Ishikawa (cell line): ENCODE data around the gene MBNL3.

Experiments
- CEBPB ChIP-seq: IDR thresholded peaks from 2 replicates; pipeline ENCODE4 v1.6.1; 2012
- CREB1 ChIP-seq: IDR thresholded peaks from 2 replicates; pipeline ENCODE4 v1.6.1; 2012; ENCODE audit warnings: low read depth
- EGR1 ChIP-seq: IDR thresholded peaks from 2 replicates; pipeline ENCODE4 v1.6.1; 2012
- EP300 ChIP-seq: IDR thresholded peaks from 2 replicates; pipeline ENCODE4 v1.6.1; 2012; ENCODE audit warnings: borderline replicate concordance
- FOXM1 ChIP-seq: IDR thresholded peaks from 2 replicates; pipeline ENCODE4 v1.6.1; 2012; ENCODE audit warnings: low read depth, borderline replicate concordance
- MAX ChIP-seq: IDR thresholded peaks from 2 replicates; pipeline ENCODE4 v1.6.1; 2012
- NFIC ChIP-seq: IDR thresholded peaks from 2 replicates; pipeline ENCODE4 v1.6.1; 2012
- RAD21 ChIP-seq: IDR thresholded peaks from 2 replicates; pipeline ENCODE4 v1.6.1; 2012; ENCODE audit warnings: low read depth
- TAF1 ChIP-seq: IDR thresholded peaks from 2 replicates; pipeline ENCODE4 v1.6.1; 2012; ENCODE audit warnings: low read depth, mild to moderate bottlenecking
- TCF12 ChIP-seq: IDR thresholded peaks from 2 replicates; pipeline ENCODE4 v1.6.1; 2012; ENCODE audit warnings: low read depth
- TEAD4 ChIP-seq: IDR thresholded peaks from 2 replicates; pipeline ENCODE4 v1.6.1; 2012
- USF1 ChIP-seq: IDR thresholded peaks from 2 replicates; pipeline ENCODE4 v1.6.1; 2012
- YY1 ChIP-seq: IDR thresholded peaks from 2 replicates; pipeline ENCODE4 v1.6.1; 2012; ENCODE audit warnings: low read depth
- ZBTB7A ChIP-seq: IDR thresholded peaks from 2 replicates; pipeline ENCODE4 v1.6.1; 2012; ENCODE audit warnings: low read depth
- TF ChIP-seq, protein P1 (sequence below): IDR thresholded peaks from 2 replicates; pipeline ENCODE4 v1.6.1; 2012; ENCODE audit warnings: low read depth, mild to moderate bottlenecking

MBNL3 gene

GRCh38 chrX:132467026-132467425 is 21.8 kb downstream of the MBNL3 start:
- TF ChIP-seq TEAD4: no peak
- TF ChIP-seq EGR1: no peak
- TF ChIP-seq MAX: no peak
- no peak for TF ChIP-seq RAD21
- TF ChIP-seq, protein P1, sequence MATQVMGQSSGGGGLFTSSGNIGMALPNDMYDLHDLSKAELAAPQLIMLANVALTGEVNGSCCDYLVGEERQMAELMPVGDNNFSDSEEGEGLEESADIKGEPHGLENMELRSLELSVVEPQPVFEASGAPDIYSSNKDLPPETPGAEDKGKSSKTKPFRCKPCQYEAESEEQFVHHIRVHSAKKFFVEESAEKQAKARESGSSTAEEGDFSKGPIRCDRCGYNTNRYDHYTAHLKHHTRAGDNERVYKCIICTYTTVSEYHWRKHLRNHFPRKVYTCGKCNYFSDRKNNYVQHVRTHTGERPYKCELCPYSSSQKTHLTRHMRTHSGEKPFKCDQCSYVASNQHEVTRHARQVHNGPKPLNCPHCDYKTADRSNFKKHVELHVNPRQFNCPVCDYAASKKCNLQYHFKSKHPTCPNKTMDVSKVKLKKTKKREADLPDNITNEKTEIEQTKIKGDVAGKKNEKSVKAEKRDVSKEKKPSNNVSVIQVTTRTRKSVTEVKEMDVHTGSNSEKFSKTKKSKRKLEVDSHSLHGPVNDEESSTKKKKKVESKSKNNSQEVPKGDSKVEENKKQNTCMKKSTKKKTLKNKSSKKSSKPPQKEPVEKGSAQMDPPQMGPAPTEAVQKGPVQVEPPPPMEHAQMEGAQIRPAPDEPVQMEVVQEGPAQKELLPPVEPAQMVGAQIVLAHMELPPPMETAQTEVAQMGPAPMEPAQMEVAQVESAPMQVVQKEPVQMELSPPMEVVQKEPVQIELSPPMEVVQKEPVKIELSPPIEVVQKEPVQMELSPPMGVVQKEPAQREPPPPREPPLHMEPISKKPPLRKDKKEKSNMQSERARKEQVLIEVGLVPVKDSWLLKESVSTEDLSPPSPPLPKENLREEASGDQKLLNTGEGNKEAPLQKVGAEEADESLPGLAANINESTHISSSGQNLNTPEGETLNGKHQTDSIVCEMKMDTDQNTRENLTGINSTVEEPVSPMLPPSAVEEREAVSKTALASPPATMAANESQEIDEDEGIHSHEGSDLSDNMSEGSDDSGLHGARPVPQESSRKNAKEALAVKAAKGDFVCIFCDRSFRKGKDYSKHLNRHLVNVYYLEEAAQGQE: no peak
- TF ChIP-seq USF1: no peak
- TF ChIP-seq ZBTB7A: no peak
- no peak for TF ChIP-seq NFIC
- TF ChIP-seq TCF12: no peak
- TF ChIP-seq CREB1: no peak
- no peak for TF ChIP-seq TAF1
- TF ChIP-seq EP300: no peak
- no peak for TF ChIP-seq YY1
- TF ChIP-seq CEBPB: no peak
- TF ChIP-seq FOXM1: no peak

- TF ChIP-seq ZBTB7A (no peak), RAD21 (peak; percentile 38; the same call in 1 of the 2 replicates)
Measured at GRCh38 chrX:132463411-132463810, 25.4 kb downstream of the MBNL3 start.

- TF ChIP-seq FOXM1: no peak
- TF ChIP-seq EGR1: no peak
- TF ChIP-seq, protein P1: no peak
- no peak for TF ChIP-seq YY1
- no peak for TF ChIP-seq EP300
- TF ChIP-seq ZBTB7A: no peak
- no peak for TF ChIP-seq TEAD4
- no peak for TF ChIP-seq CEBPB
- TF ChIP-seq TCF12: no peak
- no peak for TF ChIP-seq USF1
- no peak for TF ChIP-seq MAX
- no peak for TF ChIP-seq CREB1
- TF ChIP-seq NFIC: no peak
- TF ChIP-seq TAF1: no peak
- no peak for TF ChIP-seq RAD21
Measured at GRCh38 chrX:132461886-132462285, 27.0 kb downstream of the MBNL3 start.

DNA sequence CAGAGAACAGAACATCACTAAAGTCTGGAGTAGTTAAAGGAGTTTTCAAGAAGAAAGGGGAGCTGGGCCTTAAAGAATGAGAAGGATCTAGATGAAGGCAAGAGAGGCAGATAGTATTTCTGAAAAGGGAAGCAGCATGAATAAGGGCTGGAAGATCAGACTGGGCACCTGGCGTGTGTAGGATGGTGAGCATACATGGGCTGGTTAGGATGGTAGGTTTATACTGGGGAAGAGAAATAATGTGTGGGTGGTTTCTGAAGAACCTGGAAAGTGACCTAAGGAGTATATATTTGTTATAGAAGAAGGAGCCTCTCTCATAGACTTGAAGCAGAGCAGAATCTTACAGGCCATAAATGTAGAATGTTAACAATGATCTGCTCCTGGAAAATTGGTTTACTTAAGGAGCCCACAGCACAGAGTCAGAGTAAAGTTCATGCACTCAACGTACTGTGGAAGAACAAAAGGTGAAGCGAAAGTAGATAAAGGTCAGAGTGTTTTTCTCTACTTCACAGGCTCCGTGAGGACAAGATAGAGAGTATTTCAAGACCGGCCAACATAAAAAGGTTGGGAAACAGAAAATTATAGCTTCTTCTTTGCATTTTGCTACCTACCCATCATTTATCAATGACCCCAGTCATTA is 35.8 kb downstream of the MBNL3 start:
- TF ChIP-seq CREB1 (no peak), FOXM1 (no peak), TEAD4 (no peak), NFIC (no peak), TCF12 (no peak), MAX (no peak), CEBPB (no peak), EP300 (no peak), EGR1 (no peak), USF1 (no peak), RAD21 (no peak), TAF1 (no peak), ZBTB7A (no peak), YY1 (no peak)
- TF ChIP-seq, protein P1: no peak
